ENCODE results near the gene DAD1. TPM values are rescaled to one million over a fixed set of nuclear protein-coding genes. Genes with fewer than 3 reads are reported as not detected.
"Not testable (repeated sequence)": the region's sequence is repeated elsewhere in the genome, so short reads cannot be mapped to it uniquely, and the experiment has no call there.

DAD1 gene
- total RNA-seq, 2 experiments from 2014 or later, result 124 to 148 TPM

DNA sequence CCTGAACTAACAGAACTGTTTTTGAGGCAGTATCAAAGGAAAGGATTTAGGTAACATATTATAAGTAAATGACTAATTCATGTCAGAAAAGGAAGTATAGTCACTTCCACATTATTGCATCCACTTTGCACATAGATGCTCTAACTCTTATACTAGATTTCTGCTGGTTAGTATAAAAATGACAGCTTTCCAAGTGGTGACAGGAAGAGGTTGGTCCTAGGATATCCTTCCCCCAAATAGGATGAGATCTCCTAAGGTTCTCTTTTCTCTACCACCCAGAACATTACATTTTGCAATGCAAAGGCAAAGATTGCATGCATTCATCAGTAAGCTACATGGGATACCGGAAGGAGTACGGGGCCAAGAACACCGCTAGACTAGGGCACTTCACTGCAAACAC, 15.2 kb downstream of the DAD1 start:
- POLR2A ChIA-PET, result interaction anchor here (0.7 to 1.3 kb wide), 2 partner anchors 16 to 24 kb away, joined by 4 to 5 read pairs; partner anchors contain the start of gene ABHD4
- H3K9me3 Mint-ChIP-seq, result no peaks in the 10 kb centered on the region
- peaks cover 32% of the 10 kb centered on the region for H3K36me3 Mint-ChIP-seq
- peaks cover 37% of the 10 kb centered on the region for H3K4me1 Mint-ChIP-seq
- H3K4me3 Mint-ChIP-seq, result no peak overlapping the region
- no peaks in the 10 kb centered on the region for H3K27me3 Mint-ChIP-seq
- no peak overlapping the region for H3K27ac Mint-ChIP-seq
- ATAC-seq (ENCODE audit: low read depth), result no peak
- DNase-seq, result no peak

DNA sequence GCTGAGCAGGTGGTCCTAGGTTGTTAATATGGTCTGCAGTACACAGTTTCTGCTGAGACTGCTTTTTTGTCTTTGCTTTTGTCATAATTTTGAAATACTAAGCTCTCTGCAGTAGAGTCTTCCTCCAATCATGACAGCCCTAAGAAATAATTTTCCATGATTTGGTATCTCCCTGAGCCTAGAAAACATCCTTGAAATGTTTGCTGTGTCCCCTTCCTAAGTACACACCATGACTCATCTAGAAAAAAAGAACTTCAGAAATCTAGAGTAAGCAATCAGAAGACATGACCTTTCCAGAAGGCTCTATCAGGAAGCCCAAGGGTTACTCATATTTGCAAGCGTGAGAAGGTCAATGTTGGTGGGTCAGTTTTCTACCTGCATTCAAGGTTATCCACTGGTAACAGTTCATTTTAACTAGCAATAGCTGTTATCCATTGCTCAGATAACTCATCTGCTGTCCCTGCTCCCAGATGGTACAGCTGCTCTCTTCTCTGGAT, 16.4 kb downstream of the DAD1 start:
- H3K9me3 Mint-ChIP-seq, result no peaks in the 10 kb centered on the region
- H3K36me3 Mint-ChIP-seq, result peaks cover 32% of the 10 kb centered on the region
- ATAC-seq (ENCODE audit: low read depth) (no peak), DNase-seq (no peak)
- no peak overlapping the region for H3K4me3 Mint-ChIP-seq
- POLR2A ChIA-PET, result interaction anchor here (0.6 to 4.9 kb wide), 4 partner anchors 17 to 485 kb away, joined by 3 to 49 read pairs (median 4); partner anchors contain the start of genes ABHD4 and DAD1
- H3K4me1 Mint-ChIP-seq, result peaks cover 41% of the 10 kb centered on the region
- no peak overlapping the region for H3K27ac Mint-ChIP-seq
- H3K27me3 Mint-ChIP-seq, result no peaks in the 10 kb centered on the region

DNA sequence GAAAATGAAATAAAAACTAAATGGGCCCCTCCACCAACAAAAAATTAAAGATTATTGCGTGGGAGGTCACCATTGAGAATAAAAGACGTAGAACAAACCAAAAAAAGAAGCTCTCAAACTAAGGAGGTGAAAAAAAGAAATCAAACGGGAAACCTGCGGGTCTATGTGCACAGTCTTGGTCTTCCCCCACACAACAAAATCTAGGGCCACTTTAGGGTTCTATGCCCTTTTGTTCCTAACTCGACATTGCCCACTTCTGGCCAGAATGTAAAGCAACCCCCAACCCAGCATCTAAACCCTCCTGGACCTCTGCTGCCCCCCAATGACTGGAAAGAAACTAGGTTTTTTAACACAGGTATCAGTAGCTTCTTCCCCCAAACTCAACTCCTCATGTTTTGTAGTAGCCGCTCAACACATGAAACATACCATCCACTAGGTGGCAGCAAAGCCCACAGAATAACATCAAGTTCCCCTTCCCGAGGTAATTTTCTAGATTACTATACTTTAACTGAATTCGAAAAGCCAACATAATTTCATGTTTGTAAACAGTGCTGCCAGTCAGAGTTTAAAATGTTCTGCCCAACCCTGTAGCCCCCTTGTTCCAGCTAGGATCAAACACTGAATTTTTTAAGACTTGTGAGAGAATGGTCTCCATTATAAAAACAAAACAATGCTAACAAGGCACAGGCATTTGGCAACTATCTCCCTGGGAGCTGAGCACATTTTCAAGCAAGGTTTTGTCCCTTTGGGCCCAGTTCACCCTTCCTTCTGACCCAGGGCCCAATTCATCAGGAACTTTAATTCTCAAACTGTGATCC, 18.7 kb downstream of the DAD1 start:
- H3K27ac Mint-ChIP-seq, result peak overlapping the region; percentile 96
- peak; percentile 64 for DNase-seq
- peak; percentile 85 for ATAC-seq (ENCODE audit: low read depth)
- peaks cover 50% of the 10 kb centered on the region for H3K4me1 Mint-ChIP-seq
- POLR2A ChIA-PET, result interaction anchor here (0.6 to 13.1 kb wide), 41 partner anchors 10 to 928 kb away, joined by 3 to 315 read pairs (median 5); partner anchors contain the start of genes ABHD4, DAD1, OR6J1 and OXA1L
- H3K9me3 Mint-ChIP-seq, result no peaks in the 10 kb centered on the region
- peak overlapping the region; percentile 93 for H3K4me3 Mint-ChIP-seq
- H3K27me3 Mint-ChIP-seq, result no peaks in the 10 kb centered on the region
- H3K36me3 Mint-ChIP-seq, result peaks cover 30% of the 10 kb centered on the region

DNA sequence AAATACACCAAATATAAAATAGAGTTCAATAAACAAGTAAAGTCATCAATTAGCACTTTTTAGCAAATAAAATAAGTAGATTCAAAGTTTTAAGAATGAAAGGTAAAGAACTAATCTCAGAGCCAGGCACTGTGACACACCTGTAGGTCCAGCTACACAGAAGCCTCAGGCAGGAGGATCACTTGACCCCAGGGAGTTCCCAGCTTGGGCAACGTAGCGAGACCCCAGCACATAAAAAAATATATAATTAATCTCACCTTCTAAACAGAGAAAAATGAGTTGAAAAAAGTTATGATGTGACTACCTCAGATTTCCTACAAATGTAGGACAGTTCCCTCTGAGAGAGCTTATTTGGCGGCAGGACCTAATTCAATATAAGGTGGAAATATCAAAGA, 19.3 kb downstream of the DAD1 start:
- H3K4me3 Mint-ChIP-seq, result peak overlapping the region; percentile 93
- POLR2A ChIA-PET, result interaction anchor here (0.6 to 13.1 kb wide), 40 partner anchors 10 to 927 kb away, joined by 3 to 315 read pairs (median 5); partner anchors contain the start of genes ABHD4, DAD1, OR6J1 and OXA1L
- ATAC-seq (ENCODE audit: low read depth) (peak; percentile 0), DNase-seq (no peak)
- H3K36me3 Mint-ChIP-seq, result peaks cover 29% of the 10 kb centered on the region
- no peaks in the 10 kb centered on the region for H3K27me3 Mint-ChIP-seq
- peak overlapping the region; percentile 96 for H3K27ac Mint-ChIP-seq
- H3K9me3 Mint-ChIP-seq, result no peaks in the 10 kb centered on the region
- H3K4me1 Mint-ChIP-seq, result peaks cover 54% of the 10 kb centered on the region

DNA sequence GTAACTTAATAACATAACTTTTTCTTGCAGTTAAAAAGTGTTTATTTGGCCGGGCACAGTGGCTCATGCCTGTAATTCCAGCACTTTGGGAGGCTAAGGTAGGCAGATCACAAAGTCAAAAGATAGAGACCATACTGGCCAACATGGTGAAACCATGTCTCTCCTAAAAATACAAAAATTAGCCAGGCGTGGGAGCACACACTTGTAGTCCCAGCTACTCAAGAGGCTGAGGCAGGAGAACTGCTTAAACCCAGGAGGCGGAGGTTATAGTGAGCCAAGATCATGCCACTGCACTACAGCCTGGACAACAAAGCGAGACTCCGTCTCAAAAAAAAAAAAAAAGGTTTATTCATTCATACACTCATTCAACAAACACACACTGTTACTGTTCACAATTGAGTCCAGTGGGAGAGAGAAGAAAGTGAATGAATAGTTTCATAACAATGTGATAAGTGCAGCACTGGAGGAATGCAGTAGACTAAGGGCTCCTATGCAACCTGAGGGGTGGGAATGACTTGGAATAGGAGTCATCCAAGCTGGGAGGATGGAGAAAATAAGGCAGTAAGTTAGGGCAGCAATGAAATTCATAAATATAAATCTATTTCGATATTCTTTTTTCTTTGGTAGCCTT, 19.8 kb downstream of the DAD1 start:
- H3K27ac Mint-ChIP-seq, result peak overlapping the region; percentile 96
- ATAC-seq (ENCODE audit: low read depth) (no peak), DNase-seq (no peak)
- H3K27me3 Mint-ChIP-seq, result no peaks in the 10 kb centered on the region
- POLR2A ChIA-PET, result interaction anchor here (0.7 to 13.1 kb wide), 29 partner anchors 9 to 846 kb away, joined by 3 to 315 read pairs (median 6); partner anchors contain the start of genes ABHD4 and DAD1
- no peaks in the 10 kb centered on the region for H3K9me3 Mint-ChIP-seq
- peaks cover 30% of the 10 kb centered on the region for H3K36me3 Mint-ChIP-seq
- peak overlapping the region; percentile 93 for H3K4me3 Mint-ChIP-seq
- H3K4me1 Mint-ChIP-seq, result peaks cover 57% of the 10 kb centered on the region

DNA sequence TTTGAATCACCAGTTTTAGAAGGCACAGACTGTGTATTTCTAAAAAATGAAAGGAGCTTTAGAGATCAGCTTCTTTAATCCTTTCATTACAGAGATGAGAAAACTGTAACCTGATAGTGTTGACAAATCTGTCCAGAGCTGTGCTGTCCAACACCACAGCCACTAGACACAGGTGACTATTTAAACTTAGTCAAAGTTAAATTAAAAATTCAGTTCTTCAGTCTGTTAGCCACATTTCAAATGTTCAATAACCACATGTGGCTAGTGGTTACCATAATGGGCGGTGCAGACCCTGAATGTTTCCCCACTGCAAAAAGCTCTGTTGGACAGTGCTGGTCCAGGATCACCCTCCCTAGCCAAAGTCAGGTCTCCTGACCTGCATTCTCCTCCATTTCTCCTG, 21.6 kb downstream of the DAD1 start:
- Mint-ChIP-seq H3K4me3 (peak overlapping the region; percentile 70), H3K9me3 (no peaks in the 10 kb centered on the region), H3K27ac (peak overlapping the region; percentile 85), H3K36me3 (peaks cover 19% of the 10 kb centered on the region), H3K4me1 (peaks cover 65% of the 10 kb centered on the region), H3K27me3 (no peaks in the 10 kb centered on the region)
- ATAC-seq (ENCODE audit: low read depth) (no peak), DNase-seq (peak; percentile 33)
- POLR2A ChIA-PET, result interaction anchor here (0.7 to 13.1 kb wide), 16 partner anchors 9 to 831 kb away, joined by 3 to 315 read pairs (median 4); partner anchors contain the start of gene OXA1L

DNA sequence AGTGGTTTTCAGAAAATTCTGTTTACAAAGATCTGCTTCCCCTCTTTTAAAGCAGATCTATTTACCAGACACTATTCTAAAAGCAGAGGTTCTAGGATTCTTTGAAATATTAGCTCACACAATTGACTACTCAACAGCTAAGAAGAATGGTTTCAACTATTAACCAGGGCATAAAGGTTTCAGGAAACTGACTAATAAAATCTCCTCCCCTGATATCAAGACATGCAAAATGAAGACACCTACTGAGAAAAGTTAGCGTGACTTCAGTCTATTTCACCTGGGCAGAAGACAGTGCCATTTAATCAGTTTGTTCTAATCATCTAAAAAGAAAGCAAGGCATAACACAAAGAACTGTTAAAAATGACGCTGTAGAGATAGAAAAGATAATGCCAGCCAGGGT, 22.2 kb downstream of the DAD1 start:
- no peak for DNase-seq
- Mint-ChIP-seq H3K9me3 (no peaks in the 10 kb centered on the region), H3K4me1 (peaks cover 69% of the 10 kb centered on the region), H3K4me3 (peak overlapping the region; percentile 70), H3K36me3 (peaks cover 19% of the 10 kb centered on the region), H3K27me3 (no peaks in the 10 kb centered on the region), H3K27ac (peak overlapping the region; percentile 85)
- no peak for ATAC-seq (ENCODE audit: low read depth)
- POLR2A ChIA-PET, result interaction anchor here (0.7 to 13.1 kb wide), 13 partner anchors 9 to 652 kb away, joined by 3 to 315 read pairs (median 4); partner anchors contain the start of gene OXA1L

DNA sequence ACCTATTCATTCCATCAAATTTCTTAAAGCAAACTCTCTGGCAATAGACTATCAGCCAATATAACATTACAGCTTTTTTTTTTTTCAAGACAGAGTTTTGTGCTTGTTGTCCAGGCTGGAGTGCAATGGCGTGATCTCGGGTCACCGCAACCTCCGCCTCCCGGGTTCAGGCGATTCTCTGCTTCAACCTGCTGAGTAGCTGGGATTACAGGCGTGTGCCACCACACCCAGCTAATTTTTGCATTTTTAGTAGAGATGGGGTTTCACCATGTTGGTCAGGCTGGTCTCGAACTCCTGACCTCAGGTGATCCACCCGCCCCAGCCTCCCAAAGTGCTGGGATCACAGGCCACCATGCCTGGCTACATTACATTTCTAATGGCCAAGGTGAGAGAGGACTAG, 22.8 kb downstream of the DAD1 start:
- H3K9me3 Mint-ChIP-seq; ATAC-seq (ENCODE audit: low read depth); H3K27me3 Mint-ChIP-seq: not testable (repeated sequence)
- peak; percentile 28 for DNase-seq
- peaks cover 73% of the 10 kb centered on the region for H3K4me1 Mint-ChIP-seq
- H3K36me3 Mint-ChIP-seq, result peaks cover 19% of the 10 kb centered on the region
- POLR2A ChIA-PET, result interaction anchor here (0.7 to 13.1 kb wide), 11 partner anchors 8 to 652 kb away, joined by 3 to 315 read pairs (median 5); partner anchors contain the start of gene OXA1L
- peak overlapping the region; percentile 77 for H3K4me3 Mint-ChIP-seq
- peak overlapping the region; percentile 85 for H3K27ac Mint-ChIP-seq

DNA sequence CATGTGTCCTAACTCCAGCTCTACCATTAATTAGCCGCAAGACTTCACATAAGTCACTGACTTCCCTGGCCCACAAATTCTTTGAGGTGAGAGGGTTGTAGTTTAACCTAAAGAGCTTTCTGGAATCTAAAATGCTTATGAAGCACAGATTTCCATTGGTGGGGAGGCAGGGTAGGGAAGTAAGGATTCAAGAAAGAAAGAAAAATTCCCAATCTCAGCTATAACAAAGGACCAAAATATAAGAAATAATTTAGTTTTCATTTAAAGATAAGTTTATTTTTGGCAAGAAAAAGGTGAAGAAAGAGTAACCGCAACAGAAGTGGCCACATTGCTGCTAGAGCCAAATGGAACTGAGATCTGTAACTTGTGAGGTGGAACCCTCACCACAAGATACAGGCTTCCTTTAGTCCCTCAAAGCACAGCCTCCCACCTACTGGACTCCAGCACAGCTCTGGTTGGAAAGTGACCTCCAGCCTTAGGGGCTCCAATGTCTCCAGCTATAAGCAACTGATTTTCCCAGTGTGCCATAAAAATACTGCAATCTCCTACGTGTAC, 23.6 kb downstream of the DAD1 start:
- Mint-ChIP-seq H3K4me3 (peak overlapping the region; percentile 77), H3K27ac (peak overlapping the region; percentile 85), H3K9me3 (no peaks in the 10 kb centered on the region), H3K36me3 (peaks cover 18% of the 10 kb centered on the region), H3K4me1 (peaks cover 78% of the 10 kb centered on the region), H3K27me3 (no peaks in the 10 kb centered on the region)
- POLR2A ChIA-PET, result interaction anchor here (0.6 to 13.1 kb wide), 9 partner anchors 10 to 843 kb away, joined by 3 to 315 read pairs (median 5); no protein-coding TSS in a partner anchor
- ATAC-seq (ENCODE audit: low read depth) (no peak), DNase-seq (peak; percentile 37)

DNA sequence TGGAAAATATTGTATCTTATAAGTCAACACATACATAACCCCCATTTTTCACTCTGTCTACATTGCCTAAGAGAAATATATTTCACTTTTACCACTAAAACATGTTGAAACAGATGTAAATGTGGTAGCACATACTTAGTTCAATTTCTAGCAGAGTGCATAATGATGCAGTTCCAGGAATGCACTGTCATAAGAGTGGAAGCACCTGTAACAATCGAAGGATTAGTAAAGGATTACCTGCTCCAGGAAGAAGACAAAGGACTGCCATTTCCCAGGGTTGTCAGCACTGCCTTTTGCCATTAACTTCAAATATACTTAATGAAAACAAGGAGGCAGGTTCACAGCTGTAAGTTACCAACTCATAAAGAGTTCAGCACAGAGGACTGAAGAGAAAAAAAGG, 24.6 kb downstream of the DAD1 start:
- H3K27me3 Mint-ChIP-seq, result no peaks in the 10 kb centered on the region
- POLR2A ChIA-PET, result interaction anchor here (0.7 to 13.1 kb wide), 8 partner anchors 9 to 828 kb away, joined by 3 to 315 read pairs (median 4); partner anchors contain the start of genes ACIN1 and C14orf119
- DNase-seq, result no peak
- no peak for ATAC-seq (ENCODE audit: low read depth)
- peaks cover 18% of the 10 kb centered on the region for H3K36me3 Mint-ChIP-seq
- H3K27ac Mint-ChIP-seq, result peak overlapping the region; percentile 85
- peak overlapping the region; percentile 41 for H3K4me3 Mint-ChIP-seq
- peaks cover 84% of the 10 kb centered on the region for H3K4me1 Mint-ChIP-seq
- no peaks in the 10 kb centered on the region for H3K9me3 Mint-ChIP-seq

DNA sequence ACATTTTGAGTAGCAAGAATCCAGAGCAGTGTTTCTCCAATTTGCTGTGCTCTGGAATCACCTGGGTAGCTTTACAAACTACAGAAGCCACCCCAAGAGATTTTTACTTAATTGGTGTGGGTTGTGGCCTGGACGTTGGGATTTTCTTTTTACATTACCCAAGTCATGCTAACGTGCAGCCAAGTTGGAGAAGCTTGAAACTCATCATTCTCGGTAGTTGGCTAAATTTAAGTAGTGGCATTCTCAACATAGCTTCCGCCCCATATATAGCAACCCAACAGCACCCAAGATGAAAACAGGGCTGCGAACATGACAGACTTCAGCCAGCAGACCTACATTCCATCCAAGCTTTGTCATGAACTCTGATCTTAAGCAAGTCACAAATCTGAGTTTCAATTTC, 25.0 kb downstream of the DAD1 start:
- POLR2A ChIA-PET, result interaction anchor here (0.6 to 13.1 kb wide), 12 partner anchors 8 to 828 kb away, joined by 3 to 315 read pairs (median 3); partner anchors contain the start of genes ACIN1, C14orf119 and LRP10
- peak; percentile 5 for ATAC-seq (ENCODE audit: low read depth)
- H3K9me3 Mint-ChIP-seq, result no peaks in the 10 kb centered on the region
- H3K4me1 Mint-ChIP-seq, result peaks cover 83% of the 10 kb centered on the region
- H3K27ac Mint-ChIP-seq, result peak overlapping the region; percentile 85
- peak; percentile 29 for DNase-seq
- peak overlapping the region; percentile 41 for H3K4me3 Mint-ChIP-seq
- H3K27me3 Mint-ChIP-seq, result no peaks in the 10 kb centered on the region
- peaks cover 13% of the 10 kb centered on the region for H3K36me3 Mint-ChIP-seq

DNA sequence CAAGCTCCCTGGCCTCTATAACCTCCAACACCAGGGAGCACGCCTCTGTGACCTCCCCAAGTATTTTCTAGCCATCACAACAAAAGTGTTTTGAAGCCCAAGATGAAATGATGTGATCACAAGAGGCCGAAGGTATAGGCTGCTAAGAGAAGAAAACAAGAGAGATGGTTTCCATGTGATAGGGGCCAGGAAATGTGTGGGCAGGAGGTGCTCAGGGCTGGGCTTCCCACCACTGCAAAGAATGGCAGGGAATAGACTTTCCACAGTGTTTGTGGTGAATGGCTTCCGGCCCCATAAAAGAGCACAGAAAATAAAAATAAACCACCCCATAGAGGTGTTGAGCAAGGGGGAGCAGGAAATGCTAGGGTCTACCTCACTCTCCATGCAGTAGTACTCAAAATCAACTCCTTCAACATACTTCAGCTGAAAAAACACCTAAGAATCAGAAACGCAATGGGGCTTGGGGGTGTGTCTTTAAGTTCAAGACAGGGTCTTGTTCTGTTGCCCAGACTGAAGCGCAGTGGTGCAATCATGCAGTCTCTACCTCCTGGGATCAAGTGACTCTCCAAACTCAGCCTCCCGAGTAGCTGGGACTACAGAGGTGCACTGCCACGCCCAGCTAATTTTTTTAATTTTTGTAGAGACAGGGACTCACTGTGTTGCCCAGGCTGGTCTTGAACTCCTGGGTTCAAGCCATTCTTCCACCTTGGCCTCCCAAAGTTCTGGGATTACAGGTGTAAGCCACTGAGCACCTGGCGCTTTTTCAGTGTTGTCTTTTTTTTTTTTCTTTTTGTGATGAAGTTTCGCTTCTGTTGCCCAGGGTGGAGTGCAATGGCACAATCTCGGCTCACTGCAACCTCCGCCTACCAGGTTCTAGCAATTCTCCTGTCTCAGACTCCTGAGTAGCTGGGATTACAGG, 27.1 kb downstream of the DAD1 start:
- Mint-ChIP-seq H3K27me3 (no peaks in the 10 kb centered on the region), H3K36me3 (peaks cover 9% of the 10 kb centered on the region)

More for the DNA sequence above, 27.1 kb downstream of the DAD1 start:
- Mint-ChIP-seq H3K4me3 (peak overlapping the region; percentile 62), H3K9me3 (no peaks in the 10 kb centered on the region), H3K4me1 (peaks cover 83% of the 10 kb centered on the region), H3K27ac (peak overlapping the region; percentile 85)
- ATAC-seq (ENCODE audit: low read depth) (peak; percentile 55), DNase-seq (no peak)
- POLR2A ChIA-PET, result interaction anchor here (0.6 to 13.1 kb wide), 16 partner anchors 8 to 849 kb away, joined by 3 to 315 read pairs (median 4); partner anchors contain the start of genes DAD1 and OXA1L
